ENCODE measurements around the gene FBXO28. TPM values are rescaled to one million over a fixed set of nuclear protein-coding genes. Genes with fewer than 3 reads are reported as not detected.
"Not testable (repeated sequence)": the region's sequence is repeated elsewhere in the genome, so short reads cannot be mapped to it uniquely, and the experiment has no call there.

The FBXO28 gene
- total RNA-seq, 2 donors from 2014 or later: 33.2 to 40.1 TPM

DNA sequence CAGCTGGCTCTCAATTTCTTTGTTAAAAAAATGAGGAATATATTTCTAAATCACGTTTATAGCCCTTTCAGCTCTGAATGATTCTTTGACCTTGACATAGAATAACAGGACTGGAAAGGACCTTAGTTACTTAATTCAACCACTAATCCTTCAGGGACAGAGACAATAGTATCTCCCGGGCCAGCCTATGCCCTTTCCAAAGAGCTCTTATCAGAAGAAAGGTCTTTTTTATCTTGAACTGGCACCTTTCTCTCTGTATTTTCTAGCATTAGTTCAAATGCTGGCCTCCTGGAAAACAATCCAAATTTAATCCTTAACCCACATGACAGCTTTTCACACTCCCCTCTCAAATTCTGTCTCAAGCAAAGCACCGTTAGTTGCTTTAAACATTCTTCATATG lies 44.8 kb upstream of the FBXO28 start:
- peaks cover 26% of the 10 kb centered on the region for H3K9me3 Mint-ChIP-seq
- DNase-seq: no peak
- no peak overlapping the region for H3K9ac ChIP-seq (ENCODE audit: extremely low read depth, low read length, poor library complexity, severe bottlenecking)
- H3K4me3 Mint-ChIP-seq: no peak overlapping the region
- no peak overlapping the region for H3K27ac Mint-ChIP-seq
- H3K9me3 ChIP-seq (ENCODE audit: control insufficient read depth, low read length): peaks cover 20% of the 10 kb centered on the region
- no peaks in the 10 kb centered on the region for H3K27me3 Mint-ChIP-seq (ENCODE audit: insufficient read depth)
- H3K36me3 ChIP-seq (ENCODE audit: control insufficient read depth, insufficient read depth, low read length): no peaks in the 10 kb centered on the region
- H3K27ac ChIP-seq (ENCODE audit: low read depth, low read length): no peak overlapping the region
- no peaks in the 10 kb centered on the region for H3K27me3 ChIP-seq (ENCODE audit: control insufficient read depth, insufficient read depth, low read length, poor library complexity, severe bottlenecking)
- TF ChIP-seq, protein P1, sequence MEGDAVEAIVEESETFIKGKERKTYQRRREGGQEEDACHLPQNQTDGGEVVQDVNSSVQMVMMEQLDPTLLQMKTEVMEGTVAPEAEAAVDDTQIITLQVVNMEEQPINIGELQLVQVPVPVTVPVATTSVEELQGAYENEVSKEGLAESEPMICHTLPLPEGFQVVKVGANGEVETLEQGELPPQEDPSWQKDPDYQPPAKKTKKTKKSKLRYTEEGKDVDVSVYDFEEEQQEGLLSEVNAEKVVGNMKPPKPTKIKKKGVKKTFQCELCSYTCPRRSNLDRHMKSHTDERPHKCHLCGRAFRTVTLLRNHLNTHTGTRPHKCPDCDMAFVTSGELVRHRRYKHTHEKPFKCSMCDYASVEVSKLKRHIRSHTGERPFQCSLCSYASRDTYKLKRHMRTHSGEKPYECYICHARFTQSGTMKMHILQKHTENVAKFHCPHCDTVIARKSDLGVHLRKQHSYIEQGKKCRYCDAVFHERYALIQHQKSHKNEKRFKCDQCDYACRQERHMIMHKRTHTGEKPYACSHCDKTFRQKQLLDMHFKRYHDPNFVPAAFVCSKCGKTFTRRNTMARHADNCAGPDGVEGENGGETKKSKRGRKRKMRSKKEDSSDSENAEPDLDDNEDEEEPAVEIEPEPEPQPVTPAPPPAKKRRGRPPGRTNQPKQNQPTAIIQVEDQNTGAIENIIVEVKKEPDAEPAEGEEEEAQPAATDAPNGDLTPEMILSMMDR (conservative IDR thresholded peaks at IDR 0.05): no peak
- peaks cover 21% of the 10 kb centered on the region for H3K4me1 Mint-ChIP-seq
- H3K4me1 ChIP-seq (ENCODE audit: control insufficient read depth, insufficient read depth, low read length): peaks cover 3% of the 10 kb centered on the region
- H3K36me3 Mint-ChIP-seq (ENCODE audit: low read depth): no peaks in the 10 kb centered on the region
- 65 to 80% methylated on average over 1 to 2 of the region's 3 CpGs for WGBS, 2 experiments (ENCODE audit: insufficient coverage in 1 of 2, insufficient read length in 1 of 2)
- no peak overlapping the region for H3K4me3 ChIP-seq (ENCODE audit: low read length)

DNA sequence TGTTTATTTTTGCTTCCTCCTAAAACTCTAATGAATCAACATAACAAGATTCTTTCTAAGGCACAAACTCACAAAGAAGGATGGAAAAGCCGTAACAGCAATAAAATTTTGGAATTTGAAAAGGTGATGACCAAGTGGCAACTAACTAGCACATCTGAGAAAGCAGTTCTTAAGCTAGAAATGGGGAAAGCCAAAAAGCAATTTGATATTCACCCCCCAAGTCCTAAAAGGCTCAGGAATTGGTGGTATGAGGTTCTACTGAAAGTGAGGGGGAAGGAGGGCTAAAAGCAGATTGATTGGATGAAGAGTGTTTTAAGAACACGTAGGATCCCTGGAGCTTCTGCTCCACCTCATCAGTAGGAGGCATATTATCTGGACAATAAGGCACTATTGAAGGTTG lies 43.4 kb upstream of the FBXO28 start:
- WGBS, 2 experiments (ENCODE audit: insufficient coverage in 1 of 2, insufficient read length in 1 of 2): 63 to 77% methylated on average over 1 to 2 of the region's 2 CpGs
- H3K4me1 ChIP-seq (ENCODE audit: control insufficient read depth, insufficient read depth, low read length): no peaks in the 10 kb centered on the region
- peaks cover 20% of the 10 kb centered on the region for H3K9me3 ChIP-seq (ENCODE audit: control insufficient read depth, low read length)
- H3K27ac Mint-ChIP-seq: no peak overlapping the region
- peaks cover 26% of the 10 kb centered on the region for H3K9me3 Mint-ChIP-seq
- no peaks in the 10 kb centered on the region for H3K36me3 ChIP-seq (ENCODE audit: control insufficient read depth, insufficient read depth, low read length)
- no peak overlapping the region for H3K4me3 Mint-ChIP-seq
- TF ChIP-seq, protein P1 (conservative IDR thresholded peaks at IDR 0.05): no peak
- no peak for DNase-seq
- H3K27ac ChIP-seq (ENCODE audit: low read depth, low read length): no peak overlapping the region
- H3K27me3 Mint-ChIP-seq (ENCODE audit: insufficient read depth): no peaks in the 10 kb centered on the region
- H3K4me1 Mint-ChIP-seq: peaks cover 17% of the 10 kb centered on the region
- H3K36me3 Mint-ChIP-seq (ENCODE audit: low read depth): no peaks in the 10 kb centered on the region
- no peak overlapping the region for H3K9ac ChIP-seq (ENCODE audit: extremely low read depth, low read length, poor library complexity, severe bottlenecking)
- no peak overlapping the region for H3K4me3 ChIP-seq (ENCODE audit: low read length)
- no peaks in the 10 kb centered on the region for H3K27me3 ChIP-seq (ENCODE audit: control insufficient read depth, insufficient read depth, low read length, poor library complexity, severe bottlenecking)

DNA sequence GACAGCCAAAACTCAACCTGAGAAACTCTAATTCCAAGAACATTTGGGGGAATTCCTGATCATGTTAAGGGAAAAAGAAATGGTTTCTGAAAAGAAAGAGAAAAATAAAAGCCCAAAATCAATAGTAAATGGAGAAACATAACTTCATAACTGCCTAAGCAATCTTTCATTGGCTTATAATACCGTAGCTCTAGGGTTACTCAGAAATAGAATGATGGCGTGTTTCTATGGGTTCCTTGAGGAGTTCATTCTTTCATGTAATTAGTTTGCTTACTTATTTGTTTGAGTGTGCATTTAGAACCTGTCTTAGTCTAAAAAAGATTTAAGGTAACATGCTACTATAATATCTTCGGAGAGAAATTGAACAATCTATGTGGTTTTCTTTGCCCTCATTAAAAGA lies 37.5 kb upstream of the FBXO28 start:
- Mint-ChIP-seq H3K27ac (no peak overlapping the region), H3K4me3 (no peak overlapping the region), H3K4me1 (peaks cover 2% of the 10 kb centered on the region), H3K27me3 (ENCODE audit: insufficient read depth) (no peaks in the 10 kb centered on the region), H3K36me3 (ENCODE audit: low read depth) (no peaks in the 10 kb centered on the region), H3K9me3 (peaks cover 23% of the 10 kb centered on the region)
- Histone ChIP-seq H3K4me3 (ENCODE audit: low read length) (no peak overlapping the region), H3K27ac (ENCODE audit: low read depth, low read length) (no peak overlapping the region), H3K36me3 (ENCODE audit: control insufficient read depth, insufficient read depth, low read length) (no peaks in the 10 kb centered on the region), H3K9me3 (ENCODE audit: control insufficient read depth, low read length) (peaks cover 18% of the 10 kb centered on the region), H3K27me3 (ENCODE audit: control insufficient read depth, insufficient read depth, low read length, poor library complexity, severe bottlenecking) (no peaks in the 10 kb centered on the region), H3K9ac (ENCODE audit: extremely low read depth, low read length, poor library complexity, severe bottlenecking) (no peak overlapping the region), H3K4me1 (ENCODE audit: control insufficient read depth, insufficient read depth, low read length) (no peaks in the 10 kb centered on the region)
- 90 to 93% methylated on average over 3 of the region's 3 CpGs for WGBS, 2 experiments (ENCODE audit: insufficient coverage in 1 of 2, insufficient read length in 1 of 2)
- DNase-seq: no peak
- TF ChIP-seq, protein P1 (conservative IDR thresholded peaks at IDR 0.05): no peak

DNA sequence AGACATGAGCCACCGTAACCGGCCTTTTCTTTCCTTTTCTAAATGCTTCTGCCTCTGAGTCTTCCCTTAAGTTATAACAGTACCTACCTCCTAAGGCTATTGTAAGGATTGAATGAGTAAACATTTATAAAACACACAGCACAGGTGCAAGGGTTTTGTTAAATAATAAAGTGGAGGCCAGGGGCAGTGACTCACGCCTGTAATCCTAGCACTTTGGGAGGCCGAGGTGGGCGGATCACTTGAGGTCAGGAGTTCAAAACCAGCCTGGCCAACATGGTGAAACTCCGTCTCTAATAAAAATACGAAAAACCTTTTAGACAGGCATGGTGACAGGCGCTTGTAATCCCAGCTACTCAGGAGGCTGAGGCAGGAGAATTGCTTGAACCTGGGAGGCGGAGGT lies 34.3 kb upstream of the FBXO28 start:
- DNase-seq; H3K9me3 ChIP-seq (ENCODE audit: control insufficient read depth, low read length); H3K4me3 ChIP-seq (ENCODE audit: low read length); H3K36me3 Mint-ChIP-seq (ENCODE audit: low read depth); H3K4me1 ChIP-seq (ENCODE audit: control insufficient read depth, insufficient read depth, low read length); H3K36me3 ChIP-seq (ENCODE audit: control insufficient read depth, insufficient read depth, low read length); H3K27ac Mint-ChIP-seq; H3K4me3 Mint-ChIP-seq; H3K9me3 Mint-ChIP-seq; H3K9ac ChIP-seq (ENCODE audit: extremely low read depth, low read length, poor library complexity, severe bottlenecking); H3K4me1 Mint-ChIP-seq; H3K27ac ChIP-seq (ENCODE audit: low read depth, low read length); H3K27me3 Mint-ChIP-seq (ENCODE audit: insufficient read depth); H3K27me3 ChIP-seq (ENCODE audit: control insufficient read depth, insufficient read depth, low read length, poor library complexity, severe bottlenecking): not testable (repeated sequence)
- WGBS, 2 experiments (ENCODE audit: insufficient coverage in 1 of 2, insufficient read length in 1 of 2): 76 to 79% methylated on average over 8 to 9 of the region's 9 CpGs
